NCI-H2196 treated with DMSO at 0.1 percent for 48 hours (cell line): ENCODE data around the gene UQCC5.

ENCODE experiments used
- DNase-seq: peaks from one replicate; lab custom pipeline; 2025; ENCODE audit not compliant: unreplicated experiment; lab: John Stamatoyannopoulos, UW

The UQCC5 gene

GRCh38 chr3:52503788-52504424, 32.5 kb upstream of the UQCC5 start:
- DNase-seq, result no peak

- no peak for DNase-seq
These were observed 31.4 kb upstream of the UQCC5 start for GRCh38 chr3:52504977-52505376.

GRCh38 chr3:52506266-52506966, 30.0 kb upstream of the UQCC5 start:
- no peak for DNase-seq

- DNase-seq, result no peak
These were observed 29.0 kb upstream of the UQCC5 start for GRCh38 chr3:52507359-52507758.

- no peak for DNase-seq
These were observed 26.6 kb upstream of the UQCC5 start for GRCh38 chr3:52509753-52510328.

GRCh38 chr3:52511509-52511908, 24.9 kb upstream of the UQCC5 start:
- no peak for DNase-seq

GRCh38 chr3:52512105-52512504, 24.3 kb upstream of the UQCC5 start:
- no peak for DNase-seq

- no peak for DNase-seq
These were observed 23.7 kb upstream of the UQCC5 start for GRCh38 chr3:52512727-52513126.

- no peak for DNase-seq
These were observed 23.1 kb upstream of the UQCC5 start for GRCh38 chr3:52513281-52513680.

GRCh38 chr3:52514576-52514975, 21.8 kb upstream of the UQCC5 start:
- DNase-seq, result no peak

- no peak for DNase-seq
These were observed 21.2 kb upstream of the UQCC5 start for GRCh38 chr3:52515192-52515591.

- no peak for DNase-seq
These were observed 19.8 kb upstream of the UQCC5 start for GRCh38 chr3:52516509-52517195.

GRCh38 chr3:52517796-52518722, 18.3 kb upstream of the UQCC5 start:
- DNase-seq, result no peak

GRCh38 chr3:52518723-52519444, 17.5 kb upstream of the UQCC5 start:
- no peak for DNase-seq

GRCh38 chr3:52519445-52520140, 16.8 kb upstream of the UQCC5 start:
- DNase-seq, result no peak

GRCh38 chr3:52520141-52520667, 16.2 kb upstream of the UQCC5 start:
- DNase-seq, result no peak

- DNase-seq, result no peak
These were observed 15.5 kb upstream of the UQCC5 start for GRCh38 chr3:52520716-52521487.

GRCh38 chr3:52521488-52521824, 14.9 kb upstream of the UQCC5 start:
- DNase-seq, result no peak
